GM21367 (cell line): ENCODE measurements around the gene YY1.

Source experiments
- ATAC-seq: cut with Tn5 transposase; IDR thresholded peaks from one replicate; pipeline ENCODE4 v1.9.1; 2021; ENCODE audit not compliant: unreplicated experiment

YY1 gene

GRCh38 chr14:100312877-100313400, 74.0 kb downstream of the YY1 start:
- ATAC-seq, result no peak

DNA sequence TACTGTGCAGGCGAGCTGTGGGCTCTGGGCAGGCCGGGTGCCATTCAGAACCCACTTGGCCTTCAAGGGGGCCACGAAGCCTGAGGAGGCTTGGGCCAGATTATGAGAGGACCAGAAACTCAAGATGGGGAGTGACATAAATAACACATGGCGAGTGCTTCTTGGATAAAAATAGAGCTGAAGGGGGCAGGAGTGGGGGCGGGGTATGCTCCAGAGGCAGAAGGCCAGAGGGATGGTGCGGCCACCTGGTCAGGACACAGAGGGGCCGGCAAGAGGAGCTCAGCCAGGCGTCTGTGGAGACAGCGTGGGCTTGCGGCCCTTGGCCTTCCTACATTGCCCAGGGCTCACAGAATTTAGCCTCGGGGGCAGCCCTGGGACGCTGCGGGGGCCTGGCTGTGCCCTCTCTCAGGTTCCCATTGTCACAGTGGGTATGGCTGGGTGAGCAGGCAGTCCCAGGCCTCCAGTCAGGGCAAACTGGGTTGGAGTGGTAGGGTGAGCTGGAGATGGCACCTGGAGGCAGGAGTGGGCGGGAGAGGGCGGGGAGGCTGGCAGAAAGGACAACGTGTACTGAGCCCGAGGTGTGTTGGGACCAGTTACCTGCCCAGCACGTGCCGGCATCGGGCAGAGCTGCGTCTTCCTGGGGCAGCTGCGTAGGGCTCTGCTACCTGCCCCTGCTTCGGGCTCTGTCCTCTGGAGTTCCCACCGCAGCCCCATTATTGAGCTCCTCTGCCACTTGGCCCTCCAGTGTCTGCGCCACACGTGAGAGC, 74.7 kb downstream of the YY1 start:
- no peak for ATAC-seq

DNA sequence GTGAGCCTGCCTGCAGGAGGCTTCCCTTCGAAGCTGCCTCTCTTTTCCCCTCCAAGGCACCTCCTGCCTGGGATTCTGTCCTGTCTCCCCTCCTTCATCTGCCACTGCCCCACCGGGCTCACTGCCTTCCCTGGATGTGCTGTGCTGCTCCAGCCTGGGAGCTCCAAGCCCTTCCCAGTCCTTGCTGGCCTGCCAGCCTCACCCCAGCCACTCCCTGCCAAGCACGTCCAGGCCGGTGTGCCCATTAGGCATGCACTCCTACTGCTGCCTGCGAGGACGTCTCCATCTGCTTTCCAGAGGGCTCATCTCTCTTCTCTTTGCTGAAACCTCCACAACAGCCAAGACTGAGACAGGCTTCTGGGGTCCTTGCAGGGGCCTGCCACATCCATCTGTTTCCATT, 75.8 kb downstream of the YY1 start:
- no peak for ATAC-seq

DNA sequence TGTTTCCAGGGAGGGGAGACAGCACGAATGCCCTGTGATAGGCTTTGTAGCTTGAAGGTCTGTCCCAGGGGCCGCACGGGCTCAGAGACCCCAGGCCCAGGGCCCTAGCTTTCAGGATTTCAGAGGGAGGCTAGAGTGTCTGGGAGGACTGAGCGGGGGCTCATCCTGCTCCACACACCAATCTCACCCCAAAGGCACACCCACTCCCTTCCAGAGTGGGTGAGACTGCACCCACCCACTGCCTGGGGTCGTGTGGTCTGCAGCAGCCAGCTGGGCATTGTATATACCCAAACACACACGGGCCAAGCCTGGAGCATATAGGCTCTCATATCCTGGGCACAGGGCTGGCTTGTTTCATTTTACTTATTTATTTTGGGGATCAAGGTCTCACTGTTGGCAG, 78.4 kb downstream of the YY1 start:
- ATAC-seq, result no peak

DNA sequence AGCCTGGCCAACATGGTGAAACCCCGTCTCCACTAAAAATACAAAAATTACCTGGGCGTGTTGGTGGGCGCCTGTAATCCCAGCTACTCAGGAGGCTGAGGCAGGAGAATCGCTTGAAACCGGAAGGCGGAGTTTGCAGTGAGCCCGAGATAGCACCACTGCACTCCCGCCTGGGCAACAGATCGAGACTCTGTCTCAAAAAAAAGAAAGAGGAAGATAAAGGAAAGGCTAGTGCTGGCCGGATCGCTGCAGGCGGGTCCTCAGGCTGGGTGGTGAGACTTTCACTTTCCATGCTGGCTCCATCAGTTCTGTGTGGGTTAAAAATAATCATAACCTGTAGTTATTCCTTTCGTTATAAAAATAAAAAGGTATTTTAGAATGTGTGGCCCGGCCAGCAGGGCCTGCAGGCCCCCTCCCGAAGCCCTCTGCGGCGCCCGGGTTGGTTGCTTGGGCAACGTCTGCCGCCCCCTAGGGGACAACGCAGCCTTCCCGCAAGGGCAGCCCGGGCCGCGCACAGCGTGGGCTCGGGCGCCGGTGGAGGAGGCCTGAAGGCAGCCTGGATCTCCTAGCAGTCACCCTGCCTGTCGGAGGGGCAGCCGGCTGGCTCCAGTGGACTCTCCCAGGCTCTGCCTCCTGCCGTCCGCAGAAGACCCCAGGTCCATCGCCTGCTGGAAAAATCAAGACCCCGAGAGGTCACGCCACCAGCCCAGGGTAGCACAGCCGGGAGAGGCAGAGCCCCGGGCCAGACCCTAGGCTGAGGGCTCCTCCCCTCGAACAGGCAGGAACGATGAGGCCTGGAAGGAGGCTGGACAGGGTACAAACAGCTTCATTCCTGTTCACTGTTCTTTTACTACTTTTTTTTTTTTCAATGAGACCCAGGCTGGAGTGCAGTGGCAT, 79.2 kb downstream of the YY1 start:
- peak; percentile 82 for ATAC-seq

DNA sequence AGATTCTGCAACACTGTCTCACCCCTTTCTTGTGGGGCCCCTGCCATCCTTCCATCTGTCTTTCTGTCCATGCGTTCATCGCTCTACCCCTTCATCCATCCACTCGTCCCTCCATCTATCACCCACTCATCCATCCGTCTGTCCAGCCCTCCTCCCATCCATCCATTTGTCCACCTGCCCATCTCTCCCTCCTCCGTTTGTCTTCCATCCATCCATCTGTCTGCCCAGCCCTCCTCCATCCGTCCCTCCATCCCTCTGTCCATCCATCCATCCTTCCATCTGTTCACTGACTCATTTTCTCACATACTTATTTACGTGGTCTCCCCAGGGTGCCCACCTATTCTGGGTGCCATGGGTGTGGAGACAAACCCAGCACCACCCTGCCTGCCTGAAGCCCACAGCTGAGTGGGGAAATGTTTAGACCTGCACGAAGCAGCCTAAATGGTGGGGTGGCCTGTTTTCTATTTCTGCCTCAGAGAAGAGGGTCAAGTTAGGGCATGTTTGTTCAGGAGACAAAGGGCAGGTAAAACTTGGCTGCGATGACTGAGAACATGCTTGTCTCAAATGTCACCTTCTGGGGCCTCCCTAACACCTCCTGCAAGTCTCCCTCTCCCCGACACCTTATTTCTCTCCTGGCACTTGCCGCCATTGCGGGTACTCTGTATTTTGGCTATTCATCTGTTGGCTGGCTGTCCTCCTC, 81.4 kb downstream of the YY1 start:
- ATAC-seq, result no peak

GRCh38 chr14:100321473-100322137, 82.7 kb downstream of the YY1 start:
- ATAC-seq, result no peak

DNA sequence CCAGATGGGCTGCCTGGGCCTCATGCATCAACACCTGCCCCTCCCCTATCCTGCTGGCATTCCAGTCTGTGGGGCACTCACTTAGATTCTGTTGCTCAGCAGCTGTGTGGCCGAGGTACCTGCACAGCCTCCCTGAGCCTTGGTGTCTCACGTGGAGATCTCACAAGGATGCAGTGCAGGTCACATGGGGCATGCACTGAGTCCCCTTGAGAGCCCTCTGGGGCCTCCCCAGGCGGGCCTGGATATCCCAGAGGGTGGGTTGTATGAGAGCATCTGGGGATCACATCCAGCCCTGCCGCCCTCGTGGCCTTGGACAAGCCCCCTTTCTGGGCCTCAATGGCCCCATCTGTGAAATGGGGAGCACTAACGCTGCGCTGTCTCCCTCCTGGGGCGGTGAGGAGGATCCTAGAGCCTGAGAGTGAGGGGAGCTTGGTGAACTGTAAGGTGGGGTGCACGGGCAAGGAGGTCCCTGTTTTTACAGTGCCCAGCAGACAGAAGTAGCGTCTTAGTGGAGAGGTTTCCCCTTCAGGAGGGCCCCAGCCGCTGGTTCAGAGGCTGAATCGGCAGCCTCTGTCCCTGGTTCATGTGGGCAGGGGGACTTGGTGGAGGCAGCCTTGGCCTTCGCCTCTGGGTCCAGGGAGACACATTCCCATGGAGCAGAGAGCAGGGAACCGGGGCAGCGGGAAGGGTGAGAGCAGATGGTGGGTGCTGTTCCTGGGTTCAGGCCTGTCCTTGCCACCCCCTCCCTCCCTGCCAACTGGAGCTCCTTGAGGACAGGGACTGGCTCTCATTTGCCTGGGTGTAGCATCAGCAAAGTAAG, 83.4 kb downstream of the YY1 start:
- no peak for ATAC-seq

DNA sequence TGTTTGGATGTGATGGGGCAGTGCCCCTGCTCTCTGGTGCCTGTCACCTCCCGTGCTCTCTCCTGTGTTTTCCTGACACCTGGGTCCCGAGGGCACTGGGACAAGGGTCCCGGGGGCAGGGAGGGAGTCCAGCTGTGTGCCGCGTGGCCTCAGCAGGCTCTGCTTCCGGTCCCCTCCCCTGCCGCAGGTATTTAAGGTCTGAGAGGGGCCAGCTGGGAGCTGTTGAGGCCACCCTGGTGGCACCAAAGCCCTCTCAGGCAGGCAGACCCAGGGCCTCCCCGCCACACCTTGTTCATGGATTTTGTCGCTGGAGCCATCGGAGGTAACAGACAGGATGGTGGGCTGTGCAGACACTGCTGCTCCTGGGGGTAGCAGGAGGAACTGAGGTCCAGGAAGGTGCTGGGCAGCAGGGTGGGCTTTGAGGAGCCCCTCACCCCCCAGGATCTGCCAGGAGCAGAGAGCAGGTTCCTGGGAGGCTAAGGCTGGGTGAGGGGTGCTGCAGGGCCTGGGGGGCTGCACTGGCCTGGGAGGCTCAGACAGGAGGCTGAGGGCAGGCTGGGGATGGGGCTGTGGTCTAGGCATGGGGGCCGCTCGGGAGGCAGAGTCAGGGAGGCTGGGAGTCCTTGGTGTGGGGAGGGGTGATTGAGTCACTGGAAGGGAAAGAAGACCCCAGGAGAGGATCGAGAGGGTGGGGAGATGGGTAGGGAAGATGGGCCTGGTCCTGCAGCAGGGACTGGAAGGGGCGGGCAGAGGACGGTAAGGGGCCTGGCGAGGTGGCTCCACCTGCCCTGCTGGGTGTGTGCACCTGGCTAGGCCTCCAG, 84.4 kb downstream of the YY1 start, which contains the start of gene SLC25A47:
Gene SLC25A47, plus strand, starts transcription at position 219 of the 821 bp plus-strand sequence. Its CDS starts 76 bp downstream, at position 295.
- ATAC-seq, result no peak

DNA sequence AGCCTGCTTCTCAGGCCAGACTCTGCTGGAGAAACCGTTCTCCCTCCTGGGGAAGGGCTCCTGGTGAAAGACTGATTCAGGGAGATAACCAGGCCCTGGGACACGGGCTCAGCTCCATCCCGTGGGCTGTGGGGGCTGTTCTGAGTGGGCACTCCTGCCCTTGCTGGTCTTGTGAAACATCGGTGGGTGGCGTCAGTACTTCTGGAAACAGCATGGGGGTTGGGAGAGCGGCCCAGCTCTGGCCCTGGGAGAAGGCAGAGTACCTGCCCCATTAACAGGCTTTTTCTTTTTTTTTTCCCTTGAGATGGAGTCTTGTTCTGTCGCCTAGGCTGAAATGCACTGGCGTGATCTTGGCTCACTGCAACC, 85.0 kb downstream of the YY1 start:
- no peak for ATAC-seq

- no peak for ATAC-seq
Measured at GRCh38 chr14:100325231-100325632, 86.3 kb downstream of the YY1 start.

- no peak for ATAC-seq
Measured at GRCh38 chr14:100325958-100326357, 87.0 kb downstream of the YY1 start.

DNA sequence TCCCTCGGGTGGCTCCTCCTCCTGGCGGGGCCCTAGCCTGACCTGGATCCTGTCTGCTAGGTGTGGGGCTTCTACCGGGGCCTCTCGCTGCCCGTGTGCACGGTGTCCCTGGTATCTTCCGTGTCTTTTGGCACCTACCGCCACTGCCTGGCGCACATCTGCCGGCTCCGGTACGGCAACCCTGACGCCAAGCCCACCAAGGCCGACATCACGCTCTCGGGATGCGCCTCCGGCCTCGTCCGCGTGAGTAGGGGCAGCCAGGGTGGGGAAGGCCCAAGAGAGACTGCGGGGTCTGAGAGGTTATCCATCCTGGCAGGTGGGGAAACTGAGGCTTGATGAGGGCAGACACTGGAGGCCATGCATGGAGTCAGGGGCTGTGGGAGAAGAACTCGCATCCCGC, 88.2 kb downstream of the YY1 start:
- no peak for ATAC-seq

- no peak for ATAC-seq
Measured at GRCh38 chr14:100328495-100329163, 89.7 kb downstream of the YY1 start.

DNA sequence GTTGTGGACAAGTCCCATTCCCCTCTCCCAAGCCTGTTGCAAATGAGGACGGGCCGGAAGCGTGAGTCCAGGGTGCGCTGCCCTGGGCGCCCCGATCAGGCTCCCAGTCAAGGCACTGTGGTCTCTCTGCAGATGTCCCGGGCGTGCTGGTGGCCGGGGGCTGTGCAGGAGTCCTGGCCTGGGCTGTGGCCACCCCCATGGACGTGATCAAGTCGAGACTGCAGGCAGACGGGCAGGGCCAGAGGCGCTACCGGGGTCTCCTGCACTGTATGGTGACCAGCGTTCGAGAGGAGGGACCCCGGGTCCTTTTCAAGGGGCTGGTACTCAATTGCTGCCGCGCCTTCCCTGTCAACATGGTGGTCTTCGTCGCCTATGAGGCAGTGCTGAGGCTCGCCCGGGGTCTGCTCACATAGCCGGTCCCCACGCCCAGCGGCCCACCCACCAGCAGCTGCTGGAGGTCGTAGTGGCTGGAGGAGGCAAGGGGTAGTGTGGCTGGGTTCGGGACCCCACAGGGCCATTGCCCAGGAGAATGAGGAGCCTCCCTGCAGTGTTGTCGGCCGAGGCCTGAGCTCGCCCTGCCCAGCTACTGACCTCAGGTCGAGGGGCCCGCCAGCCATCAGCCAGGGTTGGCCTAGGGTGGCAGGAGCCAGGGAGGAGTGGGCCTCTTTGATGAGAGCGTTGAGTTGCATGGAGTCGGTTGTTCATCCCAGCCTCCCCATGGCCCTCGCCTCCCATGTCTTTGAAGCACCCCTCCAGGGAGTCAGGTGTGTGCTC, 90.5 kb downstream of the YY1 start:
- ATAC-seq, result no peak

DNA sequence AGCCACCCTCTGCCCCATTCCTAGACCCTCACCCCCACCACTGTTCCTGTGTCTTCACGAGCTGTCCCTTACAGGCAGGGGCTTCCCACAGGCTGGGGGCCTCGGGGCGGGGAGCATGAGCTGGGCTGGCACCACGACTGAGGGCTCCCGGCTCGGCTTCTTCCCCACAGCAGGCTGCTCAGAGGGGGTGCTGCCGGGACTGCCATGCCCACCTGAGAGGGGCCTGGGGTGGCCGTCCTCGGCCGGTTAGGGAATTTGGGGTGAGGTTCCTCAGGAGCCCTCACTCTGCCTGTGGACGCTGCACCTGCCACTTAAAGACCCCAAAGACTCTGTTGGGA, 91.0 kb downstream of the YY1 start:
- ATAC-seq, result no peak

- no peak for ATAC-seq
Measured at GRCh38 chr14:100330388-100330931, 91.5 kb downstream of the YY1 start.
